ENCODE measurements around the gene RABL2A. TPM values are rescaled to one million over a fixed set of nuclear protein-coding genes. Genes with fewer than 3 reads are reported as not detected.
"Not testable (repeated sequence)": the region's sequence is repeated elsewhere in the genome, so short reads cannot be mapped to it uniquely, and the experiment has no call there.

The RABL2A gene
- total RNA-seq, 1 donor from 2014 or later: 5.2 TPM

DNA sequence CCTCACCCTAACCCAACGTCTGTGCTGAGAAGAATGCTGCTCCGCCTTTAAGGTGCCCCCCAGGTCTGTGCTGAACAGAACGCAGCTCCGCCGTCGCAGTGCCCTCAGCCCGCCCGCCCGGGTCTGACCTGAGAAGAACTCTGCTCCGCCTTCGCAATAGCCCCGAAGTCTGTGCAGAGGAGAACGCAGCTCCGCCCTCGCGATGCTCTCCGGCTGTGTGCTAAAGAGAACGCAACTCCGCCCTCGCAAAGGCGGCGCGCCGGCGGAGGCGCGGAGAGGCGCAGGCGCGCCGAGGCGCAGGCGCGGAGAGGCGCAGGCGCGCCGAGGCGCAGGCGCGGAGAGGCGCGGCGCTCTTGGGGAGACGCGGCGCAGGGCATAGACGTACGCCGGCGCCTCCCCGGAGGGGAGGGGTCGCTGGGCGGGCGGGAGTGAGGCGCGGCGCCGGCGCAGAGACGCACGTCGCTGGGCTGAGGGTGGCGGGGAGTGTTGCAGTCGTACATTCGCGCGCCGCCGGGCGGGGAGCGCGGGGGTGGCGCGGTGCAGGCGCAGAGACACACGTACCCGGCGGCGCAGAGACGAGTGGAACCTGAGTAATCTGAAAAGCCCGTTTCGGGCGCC lies 23.5 kb upstream of the RABL2A start:
- peak; percentile 92 for ATAC-seq (ENCODE audit: poor library complexity)
- intact Hi-C loops (cut with DNase I): not testable (repeated sequence)
- peak; percentile 93 for DNase-seq

DNA sequence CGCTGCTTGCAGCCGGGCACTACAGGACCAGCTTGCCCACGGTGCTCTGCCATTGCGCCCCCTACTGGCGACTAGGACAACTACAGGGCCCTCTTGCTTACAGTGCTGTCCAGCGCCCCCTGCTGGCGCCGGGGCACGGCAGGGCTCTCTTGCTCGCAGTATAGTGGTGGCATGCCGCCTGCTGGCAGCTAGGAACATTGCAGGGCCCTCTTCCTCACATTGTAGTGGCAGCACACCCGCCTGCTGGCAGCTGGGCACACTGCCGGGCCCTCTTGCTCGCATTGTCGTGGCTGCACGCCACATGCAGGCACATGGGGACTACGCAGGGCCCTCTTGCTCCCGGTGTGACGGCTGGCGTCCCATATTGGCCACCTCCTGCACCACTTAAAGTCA lies 23.0 kb upstream of the RABL2A start:
- intact Hi-C loops (cut with DNase I); ATAC-seq (ENCODE audit: poor library complexity): not testable (repeated sequence)
- DNase-seq: peak; percentile 96

DNA sequence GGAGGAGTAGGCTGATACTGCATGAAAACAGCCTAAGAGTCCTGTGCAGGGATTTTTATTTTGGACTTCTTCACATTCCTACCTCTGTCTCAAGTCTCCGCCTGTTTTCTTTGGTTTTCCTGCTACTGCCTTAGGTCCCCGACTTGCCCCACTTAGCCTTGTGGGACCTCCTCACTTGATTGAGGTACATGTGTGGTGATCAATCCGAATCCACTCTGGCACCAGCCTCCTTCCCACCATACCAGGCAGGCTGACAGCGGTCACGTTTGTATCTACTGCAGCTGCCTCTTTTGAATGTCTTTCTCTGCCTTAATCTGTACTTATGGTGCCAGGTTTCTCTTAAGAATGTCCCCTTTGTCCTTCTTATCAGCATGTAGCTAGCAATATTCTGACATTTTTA lies 22.4 kb upstream of the RABL2A start:
- DNase-seq; ATAC-seq (ENCODE audit: poor library complexity); intact Hi-C loops (cut with DNase I): not testable (repeated sequence)

DNA sequence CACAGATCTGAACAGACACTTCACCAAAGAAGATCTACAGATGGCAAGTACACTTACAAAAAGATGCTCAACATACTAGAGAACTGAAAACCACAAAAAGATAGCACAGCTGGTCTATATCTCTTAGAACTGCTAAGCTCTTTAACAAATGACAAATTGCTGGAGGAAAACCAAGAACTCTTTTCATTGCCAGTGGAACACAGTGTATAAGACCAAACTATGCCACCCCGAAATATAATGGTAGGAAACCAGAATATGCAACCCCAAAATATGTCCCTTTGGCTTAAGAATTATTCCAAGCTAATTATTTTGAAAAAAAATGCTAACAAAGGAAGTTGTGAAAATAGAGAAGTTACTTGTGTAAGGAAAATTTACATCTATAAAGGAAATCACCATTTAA lies 21.0 kb upstream of the RABL2A start:
- ATAC-seq (ENCODE audit: poor library complexity); DNase-seq; intact Hi-C loops (cut with DNase I): not testable (repeated sequence)

DNA sequence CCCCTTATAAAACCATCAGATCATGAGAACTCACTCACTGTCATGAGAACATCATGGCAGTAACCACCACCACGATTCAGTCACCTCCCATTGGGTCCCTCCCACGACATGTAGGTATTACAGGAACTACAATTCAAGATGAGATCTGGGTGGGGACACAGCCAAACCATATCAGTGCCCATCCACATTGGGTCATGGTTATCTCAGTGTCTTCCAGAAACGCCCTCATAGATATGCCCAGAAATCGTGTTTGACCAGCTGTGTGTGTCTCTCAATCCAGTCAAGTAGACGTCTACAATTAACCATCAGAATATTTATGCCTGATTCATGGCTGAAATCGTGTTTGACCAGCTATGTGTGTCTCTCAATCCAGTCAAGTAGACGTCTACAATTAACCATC lies 17.2 kb upstream of the RABL2A start:
- intact Hi-C loops (cut with DNase I); ATAC-seq (ENCODE audit: poor library complexity); DNase-seq: not testable (repeated sequence)

DNA sequence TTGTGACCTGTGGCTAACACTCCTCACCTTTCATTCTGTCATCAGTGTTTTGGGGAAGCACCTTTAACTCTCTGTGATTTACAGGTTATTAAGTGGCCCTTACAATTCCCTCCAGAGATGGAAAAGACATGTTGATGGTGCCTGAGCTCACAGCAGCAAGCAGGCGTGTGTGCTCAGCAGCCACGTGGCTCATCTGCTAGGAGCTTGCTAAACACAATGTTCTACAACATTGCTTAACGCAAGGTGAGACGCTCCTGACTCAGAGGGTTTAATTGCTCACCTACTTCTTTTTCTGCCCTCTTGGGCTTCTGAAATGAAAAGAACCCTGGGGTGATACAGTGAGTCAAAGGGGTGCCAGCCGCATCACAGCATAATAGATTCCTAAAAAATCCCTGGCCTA lies 6.1 kb upstream of the RABL2A start:
- intact Hi-C loops (cut with DNase I); DNase-seq; ATAC-seq (ENCODE audit: poor library complexity): not testable (repeated sequence)

DNA sequence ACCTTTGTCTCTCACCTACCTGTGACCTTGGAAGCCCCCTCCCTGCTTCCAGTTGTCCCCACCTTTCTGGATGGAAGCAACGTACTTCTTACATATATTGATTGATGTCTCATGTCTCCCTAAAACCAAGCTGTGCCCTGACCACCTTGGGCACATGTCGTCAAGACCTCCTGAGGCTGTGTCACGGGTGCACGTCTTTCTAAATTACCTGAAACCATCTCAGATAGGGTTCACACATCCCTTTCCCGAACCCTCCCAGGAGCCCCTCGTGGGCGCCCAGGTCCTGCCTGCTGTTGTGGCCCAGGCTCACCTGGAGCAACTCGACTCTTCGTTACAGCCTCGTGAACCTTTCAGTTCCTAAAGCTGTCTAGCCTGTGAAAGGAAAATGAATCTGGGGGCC lies 1.2 kb upstream of the RABL2A start:
- DNase-seq; intact Hi-C loops (cut with DNase I); ATAC-seq (ENCODE audit: poor library complexity): not testable (repeated sequence)

DNA sequence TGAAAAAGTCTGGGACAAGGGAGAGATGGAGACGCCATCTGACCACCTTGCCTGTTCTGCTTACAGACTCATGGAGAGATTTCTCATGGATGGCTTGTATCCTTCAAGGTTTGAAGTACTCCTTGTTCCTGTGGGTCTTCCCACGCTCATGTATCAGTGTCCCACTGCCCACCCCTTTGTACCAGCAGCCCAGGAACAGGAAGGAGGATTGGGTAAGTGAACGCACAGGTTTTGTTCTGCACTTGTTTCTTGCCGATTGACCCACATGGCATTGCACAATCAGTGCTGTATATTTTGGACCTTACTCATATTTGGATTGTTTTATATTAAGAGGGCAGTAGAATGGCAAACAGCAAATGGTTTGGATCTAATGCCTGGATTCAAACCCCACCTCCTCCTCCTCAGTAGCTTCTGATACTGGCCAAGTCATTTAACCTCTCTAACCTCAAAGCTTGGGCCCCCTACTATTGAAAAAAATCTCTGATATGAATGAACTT lies 5.8 kb downstream of the RABL2A start:
- DNase-seq; intact Hi-C loops (cut with DNase I); ATAC-seq (ENCODE audit: poor library complexity): not testable (repeated sequence)

DNA sequence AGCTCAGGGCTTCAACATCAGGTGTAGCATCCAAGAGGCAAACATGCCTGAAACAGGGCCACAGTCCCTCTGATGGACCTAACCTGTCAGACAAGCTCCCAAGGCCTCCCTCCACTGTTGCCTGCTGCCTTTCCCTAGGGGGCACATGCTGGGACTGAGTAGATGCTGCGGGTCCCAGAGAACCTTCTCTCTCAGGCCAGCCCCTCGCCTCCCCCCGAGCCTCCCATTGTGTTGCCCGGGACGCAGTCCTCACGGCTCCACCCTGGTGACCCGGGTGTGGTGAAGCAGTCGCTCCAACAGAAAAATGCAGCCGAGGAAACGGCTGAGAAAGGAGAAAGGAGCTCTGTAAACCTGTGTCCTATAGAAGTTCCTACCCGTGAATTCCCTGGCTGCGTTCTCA lies 8.3 kb downstream of the RABL2A start:
- DNase-seq; ATAC-seq (ENCODE audit: poor library complexity); intact Hi-C loops (cut with DNase I): not testable (repeated sequence)

DNA sequence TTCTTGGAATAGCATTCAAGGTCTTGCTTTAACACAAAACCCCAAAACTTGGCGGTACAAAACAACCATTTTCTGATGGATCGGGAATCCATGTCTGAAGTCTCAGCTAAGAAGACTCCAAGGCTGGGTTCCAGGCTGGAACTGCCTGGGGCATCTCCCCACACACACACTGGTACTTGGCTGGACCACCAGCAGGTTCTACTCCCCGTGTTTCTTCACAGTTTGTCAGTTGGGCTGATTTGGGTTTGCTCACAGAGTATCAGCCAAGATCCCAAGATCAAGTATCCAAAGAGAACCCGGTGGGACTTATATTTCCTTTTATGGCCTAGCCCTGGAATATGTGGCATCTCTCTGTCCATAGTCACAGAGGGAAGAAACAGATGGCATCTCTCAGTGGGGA lies 9.2 kb downstream of the RABL2A start:
- ATAC-seq (ENCODE audit: poor library complexity); DNase-seq; intact Hi-C loops (cut with DNase I): not testable (repeated sequence)

DNA sequence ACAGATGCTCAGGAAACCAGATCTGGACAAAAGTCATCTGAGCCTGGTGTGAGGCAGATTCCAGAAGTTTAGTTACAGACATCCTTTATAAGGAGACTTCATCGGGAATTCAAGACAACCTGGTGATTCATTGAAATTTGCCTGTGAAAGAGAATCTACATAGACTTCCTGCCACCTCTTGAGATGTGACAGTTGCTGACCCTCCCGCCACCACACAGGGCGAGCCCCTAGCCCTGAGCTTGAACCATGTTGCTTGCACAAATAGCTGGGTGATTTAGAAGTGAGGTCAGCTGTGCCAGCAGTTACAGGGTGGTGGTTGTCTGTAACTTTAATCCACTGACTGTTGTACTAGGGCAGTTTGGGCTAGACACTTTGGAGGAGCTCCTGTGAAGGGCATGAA lies 11.0 kb downstream of the RABL2A start:
- ATAC-seq (ENCODE audit: poor library complexity); intact Hi-C loops (cut with DNase I); DNase-seq: not testable (repeated sequence)

DNA sequence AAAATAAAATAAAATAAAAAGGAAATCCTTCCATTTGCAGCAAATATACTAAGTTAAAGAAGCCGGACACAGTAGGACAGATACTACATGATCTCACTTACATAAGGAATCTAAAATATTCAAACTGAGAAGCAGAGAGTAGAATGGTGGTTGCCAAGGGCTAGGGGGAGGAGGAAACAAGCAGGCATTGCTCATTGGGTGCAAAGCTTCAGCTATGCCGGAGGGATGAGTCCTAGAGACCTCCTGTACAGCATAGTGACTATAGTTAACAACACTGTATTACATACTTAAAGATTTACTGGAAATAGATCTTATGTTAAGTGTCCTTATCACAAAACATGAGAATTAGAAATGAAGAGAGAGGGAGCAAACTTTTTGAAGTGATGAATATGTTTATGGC lies 19.2 kb downstream of the RABL2A start:
- DNase-seq; intact Hi-C loops (cut with DNase I); ATAC-seq (ENCODE audit: poor library complexity): not testable (repeated sequence)

DNA sequence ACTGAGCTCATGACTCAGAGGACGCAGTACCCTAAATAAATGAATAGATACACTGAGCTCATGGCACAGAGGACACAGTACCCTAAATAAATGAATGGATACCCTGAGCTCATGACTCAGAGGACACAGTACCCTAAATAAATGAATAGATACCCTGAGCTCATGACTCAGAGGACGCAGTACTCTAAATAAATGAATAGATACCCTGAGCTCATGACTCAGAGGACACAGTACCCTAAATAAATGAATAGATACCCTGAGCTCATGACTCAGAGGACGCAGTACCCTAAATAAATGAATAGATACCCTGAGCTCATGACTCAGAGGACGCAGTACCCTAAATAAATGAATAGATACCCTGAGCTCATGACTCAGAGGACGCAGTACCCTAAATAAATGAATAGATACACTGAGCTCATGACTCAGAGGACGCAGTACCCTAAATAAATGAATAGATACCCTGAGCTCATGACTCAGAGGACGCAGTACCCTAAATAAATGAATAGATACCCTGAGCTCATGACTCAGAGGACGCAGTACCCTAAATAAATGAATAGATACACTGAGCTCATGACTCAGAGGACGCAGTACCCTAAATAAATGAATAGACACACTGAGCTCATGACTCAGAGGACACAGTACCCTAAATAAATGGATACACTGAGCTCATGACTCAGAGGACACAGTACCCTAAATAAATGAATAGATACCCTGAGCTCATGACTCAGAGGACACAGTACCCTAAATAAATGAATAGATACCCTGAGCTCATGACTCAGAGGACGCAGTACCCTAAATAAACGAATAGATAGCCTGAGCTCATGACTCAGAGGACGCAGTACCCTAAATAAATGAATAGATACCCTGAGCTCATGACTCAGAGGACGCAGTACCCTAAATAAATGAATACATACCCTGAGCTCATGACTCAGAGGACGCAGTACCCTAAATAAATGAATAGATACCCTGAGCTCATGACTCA lies 24.1 kb downstream of the RABL2A start:
- intact Hi-C loops (cut with DNase I); DNase-seq; ATAC-seq (ENCODE audit: poor library complexity): not testable (repeated sequence)

DNA sequence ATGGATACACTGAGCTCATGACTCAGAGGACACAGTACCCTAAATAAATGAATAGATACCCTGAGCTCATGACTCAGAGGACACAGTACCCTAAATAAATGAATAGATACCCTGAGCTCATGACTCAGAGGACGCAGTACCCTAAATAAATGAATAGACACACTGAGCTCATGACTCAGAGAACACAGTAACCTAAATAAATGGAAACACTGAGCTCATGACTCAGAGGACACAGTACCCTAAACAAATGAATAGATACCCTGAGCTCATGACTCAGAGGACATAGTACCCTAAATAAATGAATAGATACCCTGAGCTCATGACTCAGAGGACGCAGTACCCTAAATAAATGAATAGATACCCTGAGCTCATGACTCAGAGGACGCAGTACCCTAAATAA lies 25.5 kb downstream of the RABL2A start:
- ATAC-seq (ENCODE audit: poor library complexity); DNase-seq; intact Hi-C loops (cut with DNase I): not testable (repeated sequence)

DNA sequence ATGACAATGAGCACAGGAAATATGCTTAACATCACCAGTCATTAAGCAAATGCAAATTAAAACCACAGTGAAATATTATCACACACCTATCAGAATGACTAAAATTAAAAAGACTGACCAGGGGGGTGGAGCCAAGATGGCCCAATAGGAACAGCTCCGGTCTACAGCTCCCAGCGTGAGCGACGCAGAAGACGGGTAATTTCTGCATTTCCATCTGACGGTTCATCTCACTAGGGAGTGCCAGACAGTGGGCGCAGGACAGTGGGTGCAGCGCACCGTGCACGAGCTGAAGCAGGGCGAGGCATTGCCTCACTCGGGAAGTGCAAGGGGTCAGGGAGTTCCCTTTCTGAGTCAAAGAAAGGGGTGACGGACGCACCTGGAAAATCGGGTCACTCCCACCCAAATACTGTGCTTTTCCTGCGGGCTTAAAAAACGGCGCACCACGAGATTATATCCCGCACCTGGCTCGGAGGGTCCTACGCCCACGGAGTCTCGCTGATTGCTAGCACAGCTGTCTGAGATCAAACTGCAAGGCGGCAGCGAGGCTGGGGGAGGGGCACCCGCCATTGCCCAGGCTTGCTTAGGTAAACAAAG lies 29.1 kb downstream of the RABL2A start:
- ATAC-seq (ENCODE audit: poor library complexity); intact Hi-C loops (cut with DNase I); DNase-seq: not testable (repeated sequence)

DNA sequence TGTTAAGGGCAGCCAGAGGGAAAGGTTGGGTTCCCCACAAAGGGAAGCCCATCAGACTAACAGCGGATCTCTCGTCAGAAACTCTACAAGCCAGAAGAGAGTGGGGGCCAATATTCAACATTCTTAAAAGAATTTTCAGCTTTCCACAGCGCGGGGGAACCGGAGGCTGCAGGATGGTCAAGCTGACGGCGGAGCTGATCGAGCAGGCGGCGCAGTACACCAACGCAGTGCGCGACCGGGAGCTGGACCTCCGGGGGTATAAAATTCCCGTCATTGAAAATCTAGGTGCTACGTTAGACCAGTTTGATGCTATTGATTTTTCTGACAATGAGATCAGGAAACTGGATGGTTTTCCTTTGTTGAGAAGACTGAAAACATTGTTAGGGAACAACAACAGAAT lies 30.7 kb downstream of the RABL2A start:
- DNase-seq; intact Hi-C loops (cut with DNase I); ATAC-seq (ENCODE audit: poor library complexity): not testable (repeated sequence)

DNA sequence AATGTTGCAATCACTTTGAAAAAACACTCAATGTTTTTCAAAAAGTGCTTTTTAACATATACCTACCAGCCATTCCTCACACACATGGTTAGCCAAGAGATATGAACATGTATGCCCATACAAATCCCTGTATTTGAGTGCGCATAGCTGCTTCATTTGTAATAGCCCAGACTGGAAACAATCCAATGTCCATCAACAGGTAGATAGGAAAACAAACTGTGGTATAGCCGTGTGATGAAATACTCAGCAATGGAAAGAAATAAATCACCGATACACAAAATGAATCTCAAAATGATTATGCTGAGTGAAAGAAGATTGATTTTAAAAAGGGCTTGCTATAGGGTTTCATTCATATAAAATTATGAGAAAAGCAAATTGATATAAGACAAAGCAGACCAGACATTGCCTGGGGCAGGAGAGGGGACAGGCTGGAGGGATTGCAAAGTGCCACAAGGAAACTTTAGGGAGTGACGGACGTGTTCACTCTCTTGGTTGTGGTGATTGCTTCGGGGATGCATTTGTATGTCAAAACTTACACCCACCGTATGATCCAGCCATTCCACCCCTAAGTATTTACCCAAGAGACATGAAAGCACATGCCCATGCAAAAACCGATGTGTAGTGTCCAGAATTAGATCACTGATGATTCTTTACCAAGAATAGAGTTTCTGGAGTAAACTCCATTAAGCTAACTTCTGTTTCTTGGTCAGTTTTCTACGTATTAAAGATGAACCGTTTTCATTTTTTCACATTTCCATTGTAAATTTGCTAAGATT lies 36.4 kb downstream of the RABL2A start:
- intact Hi-C loops (cut with DNase I); ATAC-seq (ENCODE audit: poor library complexity); DNase-seq: not testable (repeated sequence)

Data from Right ventricle myocardium superior (tissue), 1 donor.